HepG2 (cell line): Measurements from ENCODE around the gene PLVAP. TPM values are rescaled to one million over a fixed set of nuclear protein-coding genes. Genes with fewer than 3 reads are reported as not detected.

Source experiments
- FOXO1 ChIP-seq: sonication (generic); formaldehyde crosslinking; IDR thresholded peaks from 2 replicates; pipeline ENCODE4 v1.4.0; 2020; ENCODE audit warnings: missing genetic modification reagents
- HMG20A ChIP-seq: IDR thresholded peaks from 2 replicates; pipeline ENCODE4 v1.6.1; 2016; ENCODE audit warnings: borderline replicate concordance
- HNF1B ChIP-seq: sonication (generic); formaldehyde crosslinking; IDR thresholded peaks from 2 replicates; pipeline ENCODE4 v1.5.1; 2020; ENCODE audit warnings: mild to moderate bottlenecking, moderate library complexity, missing genetic modification reagents
- HOMEZ ChIP-seq: IDR thresholded peaks from 2 replicates; pipeline ENCODE4 v1.6.1; 2016; ENCODE audit warnings: low read depth
- HOXA9 ChIP-seq: sonication (generic); formaldehyde crosslinking; IDR thresholded peaks from 2 replicates; pipeline ENCODE4 v1.8.1; 2022; ENCODE audit warnings: missing genetic modification reagents, mild to moderate bottlenecking, moderate library complexity, borderline replicate concordance
- MAZ ChIP-seq, 2 experiments: sonication (generic) in 1 of 2; formaldehyde crosslinking in 1 of 2; IDR thresholded peaks; 2 replicates each; pipeline versions ENCODE4 v1.5.0 to v1.6.1; 2012 to 2020; ENCODE audit warnings: low read depth in 2 of 2, mild to moderate bottlenecking in 2 of 2, borderline replicate concordance in 1 of 2, improper control_type of control experiment in 1 of 2, low read length in 1 of 2, missing genetic modification reagents in 1 of 2, moderate library complexity in 1 of 2
- MTA1 ChIP-seq: sonication (generic); formaldehyde crosslinking; IDR thresholded peaks from 2 replicates; pipeline ENCODE4 v1.4.0; 2020; ENCODE audit warnings: missing genetic modification reagents, mild to moderate bottlenecking, borderline replicate concordance
- PHF5A ChIP-seq: IDR thresholded peaks from one replicate; pipeline ENCODE4 v1.6.1; 2018; ENCODE audit warnings: low read depth, missing genetic modification reagents; ENCODE audit not compliant: unreplicated experiment
- POLR2A ChIP-seq, 2 experiments: IDR thresholded peaks; 2 replicates each; pipeline ENCODE4 v1.6.1; 2011; ENCODE audit warnings: low read depth in 2 of 2, low read length in 2 of 2, mild to moderate bottlenecking in 1 of 2, moderate library complexity in 1 of 2; ENCODE audit not compliant: insufficient read depth in 1 of 2
- RFXANK ChIP-seq: IDR thresholded peaks from 2 replicates; pipeline ENCODE4 v1.6.1; 2016
- RFXAP ChIP-seq: sonication (generic); formaldehyde crosslinking; IDR thresholded peaks from 2 replicates; pipeline ENCODE4 v1.4.0; 2020; ENCODE audit warnings: missing genetic modification reagents, borderline replicate concordance
- TFE3 ChIP-seq: IDR thresholded peaks from 2 replicates; pipeline ENCODE4 v1.6.1; 2016
- YY1 ChIP-seq: IDR thresholded peaks from 2 replicates; pipeline ENCODE4 v1.6.1; 2011; ENCODE audit warnings: low read length, low read depth, moderate library complexity, mild to moderate bottlenecking; ENCODE audit not compliant: insufficient read depth, insufficient replicate concordance
- ZFP90 ChIP-seq: sonication (generic); formaldehyde crosslinking; IDR thresholded peaks from 2 replicates; pipeline ENCODE4 v1.8.0; 2022; ENCODE audit warnings: missing genetic modification reagents, mild to moderate bottlenecking, inconsistent platforms, borderline replicate concordance
- ZMAT3 ChIP-seq: sonication (generic); formaldehyde crosslinking; conservative IDR thresholded peaks from 2 replicates; pipeline ENCODE4 v1.7.0; 2021; ENCODE audit warnings: missing genetic modification reagents
- ZNF362 ChIP-seq: sonication (generic); formaldehyde crosslinking; IDR thresholded peaks from 2 replicates; pipeline ENCODE4 v1.4.0; 2020; ENCODE audit warnings: missing genetic modification reagents, mild to moderate bottlenecking, borderline replicate concordance
- ZNF382 ChIP-seq: sonication (generic); formaldehyde crosslinking; IDR thresholded peaks from 2 replicates; pipeline ENCODE4 v1.5.0; 2020; ENCODE audit warnings: missing genetic modification reagents, mild to moderate bottlenecking, borderline replicate concordance
- ZNF574 ChIP-seq: sonication (generic); formaldehyde crosslinking; IDR thresholded peaks from 2 replicates; pipeline ENCODE4 v1.4.0; 2020; ENCODE audit warnings: missing genetic modification reagents
- ZNF891 ChIP-seq: sonication (generic); formaldehyde crosslinking; IDR thresholded peaks from 2 replicates; pipeline ENCODE4 v1.5.0; 2020; ENCODE audit warnings: mild to moderate bottlenecking, missing genetic modification reagents
- ZSCAN31 ChIP-seq: sonication (generic); formaldehyde crosslinking; IDR thresholded peaks from 2 replicates; pipeline ENCODE4 v1.5.0; 2020; ENCODE audit warnings: low read depth, mild to moderate bottlenecking, missing genetic modification reagents
- polyA plus RNA-seq, 8 experiments: library from polyadenylated mRNA; depleted of rRNA in 3 of 8; stranded (reverse) in 7 of 8; unstranded in 1 of 8; fragments of >200 nt; fragmentation: Illumina TruSeq in 4 of 8; extraction: Trizol in 4 of 8; gene quantifications; 2 replicates each; pipeline versions ENCODE4 v1.2.1 to v1.2.3, GENCODE V29; 2011 to 2016; ENCODE audit warnings: low read depth in 4 of 8, missing spikeins in 1 of 8, mixed read lengths in 1 of 8; ENCODE audit not compliant: insufficient read depth in 1 of 8
- total RNA-seq, 5 experiments: library from RNA; depleted of rRNA; stranded (reverse); fragments of >200 nt; fragmentation: Illumina TruSeq; extraction: Trizol; gene quantifications; 2 replicates each; pipeline ENCODE4 v1.2.3, GENCODE V29; 2016; ENCODE audit warnings: low read depth in 1 of 5

The PLVAP gene
- total and polyA plus RNA-seq, 2 of the 13 experiments (the other 11 are each of a cell fraction or from before 2014, with no cell fraction given), result 0.26 TPM; not detected in 1

GRCh38 chr19:17309198-17309964 lies 67.8 kb downstream of the PLVAP start, which contains the start of gene DDA1 (continued):
- TF ChIP-seq HNF1B, result no peak
- TF ChIP-seq ZMAT3 (CRISPR knock-in tag), result no peak
- no peak; the same call in 1 of the 2 replicates for TF ChIP-seq RFXANK (CRISPR knock-in tag)
- no peak for TF ChIP-seq PHF5A (CRISPR knock-in tag)
- no peak for TF ChIP-seq HOXA9 (CRISPR knock-in tag)
- peak; percentile 82 for TF ChIP-seq ZFP90 (CRISPR knock-in tag)
- TF ChIP-seq HOMEZ (CRISPR knock-in tag), result no peak
- no peak; the same call in 1 of the 2 replicates for TF ChIP-seq MTA1 (CRISPR knock-in tag)
- no peak for TF ChIP-seq FOXO1 (CRISPR knock-in tag)
- 0 out of 2 replicates have a peak, but pooled peaks have one; percentile 24 for TF ChIP-seq ZSCAN31 (CRISPR knock-in tag)
- TF ChIP-seq RFXAP (CRISPR knock-in tag), result peak; percentile 89; the same call in 1 of the 2 replicates
- TF ChIP-seq POLR2A (IDR thresholded peaks at IDR 0.05; ENCODE audit: insufficient read depth in 1 of 2, low read depth in 2 of 2, low read length in 2 of 2), result peak; percentile 31 to 70; a peak in 2 of 4 replicates
- TF ChIP-seq ZNF891, result 0 out of 2 replicates have a peak, but pooled peaks have one; percentile 40
- TF ChIP-seq YY1, result peak; percentile 85
- TF ChIP-seq ZNF574 (CRISPR knock-in tag), result peak; percentile 59; the same call in 1 of the 2 replicates
- TF ChIP-seq HMG20A (CRISPR knock-in tag), result no peak
- TF ChIP-seq ZNF382 (CRISPR knock-in tag), result no peak
- TF ChIP-seq TFE3 (CRISPR knock-in tag), result no peak
- no peak; the same call in 1 of the 2 replicates for TF ChIP-seq MAZ (IDR thresholded peaks at IDR 0.05; ENCODE audit: borderline replicate concordance, low read depth, low read length)
- peak; percentile 62; the same call in 1 of the 2 replicates for TF ChIP-seq MAZ (CRISPR knock-in tag; IDR thresholded peaks at IDR 0.05; ENCODE audit: low read depth)
- no peak for TF ChIP-seq ZNF362 (CRISPR knock-in tag)
